Measurements from ENCODE around the gene SMIM41. TPM values are rescaled to one million over a fixed set of nuclear protein-coding genes. Genes with fewer than 3 reads are reported as not detected.

SMIM41 gene
- total and polyA plus RNA-seq, 9 donors: 0.12 to 0.72 (median 0.23) TPM; not detected in 2

GRCh38 chr12:52041035-52041434 is 38.5 kb upstream of the SMIM41 start:
- WGBS (ENCODE audit: insufficient coverage): no CpG with 5 or more reads among the region's 3 CpGs
- Histone ChIP-seq H3K36me3 (ENCODE audit: control insufficient read depth, insufficient read depth, low read length) (no peaks in the 10 kb centered on the region), H3K27ac (ENCODE audit: low read length) (no peak overlapping the region), H3K4me3 (ENCODE audit: low read length) (no peak overlapping the region), H3K4me1 (ENCODE audit: control insufficient read depth, insufficient read depth, low read length) (peaks cover 70% of the 10 kb centered on the region), H3K9me3 (replicated peaks; ENCODE audit: control insufficient read depth, low read depth, low read length) (no peaks in the 10 kb centered on the region), H3K27me3 (ENCODE audit: control insufficient read depth, insufficient read depth, low read length) (peaks cover 11% of the 10 kb centered on the region)
- no peak for DNase-seq

GRCh38 chr12:52041695-52042123 is 37.8 kb upstream of the SMIM41 start:
- no peaks in the 10 kb centered on the region for H3K36me3 ChIP-seq (ENCODE audit: control insufficient read depth, insufficient read depth, low read length)
- H3K27me3 ChIP-seq (ENCODE audit: control insufficient read depth, insufficient read depth, low read length): peaks cover 8% of the 10 kb centered on the region
- H3K4me1 ChIP-seq (ENCODE audit: control insufficient read depth, insufficient read depth, low read length): peaks cover 66% of the 10 kb centered on the region
- peak overlapping the region; percentile 42 for H3K27ac ChIP-seq (ENCODE audit: low read length)
- peak; percentile 63 for DNase-seq
- H3K9me3 ChIP-seq (replicated peaks; ENCODE audit: control insufficient read depth, low read depth, low read length): no peaks in the 10 kb centered on the region
- H3K4me3 ChIP-seq (ENCODE audit: low read length): no peak overlapping the region
- 68% methylated on average over 4 of the region's 6 CpGs for WGBS (ENCODE audit: insufficient coverage)

DNA sequence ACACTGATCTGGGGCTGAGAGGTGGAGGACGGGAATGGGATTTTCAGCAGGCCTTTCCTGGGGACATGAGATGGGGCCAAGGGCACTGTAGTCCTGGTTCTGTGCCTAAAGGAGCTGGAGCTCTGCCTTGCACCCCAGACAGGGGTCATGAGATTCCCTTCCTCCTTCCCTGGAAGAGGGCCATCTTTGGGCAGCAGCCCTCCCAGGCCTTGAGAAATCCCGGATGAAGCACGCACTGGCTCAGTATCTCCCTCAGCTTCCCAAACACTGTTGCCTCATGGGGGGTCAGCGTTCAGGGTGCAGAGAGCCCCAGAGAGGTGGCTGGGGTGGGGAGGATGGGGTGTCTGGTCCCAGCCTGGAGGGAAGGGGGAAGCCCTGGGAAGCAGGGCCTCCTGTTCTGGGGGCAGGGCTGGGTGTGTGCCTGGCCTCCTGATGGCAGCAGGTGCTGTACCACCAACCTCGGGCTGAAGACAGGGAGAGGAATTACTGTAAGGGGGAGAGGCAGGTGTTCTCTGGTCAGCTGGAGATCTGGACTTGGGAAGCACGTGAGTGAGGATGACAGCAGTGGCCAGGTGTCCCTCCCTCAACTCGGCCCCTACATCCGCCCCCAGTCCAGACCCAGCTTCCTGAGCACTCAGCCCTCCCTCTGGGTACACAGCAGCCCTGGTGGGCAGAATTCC is 36.7 kb upstream of the SMIM41 start:
- Histone ChIP-seq H3K27me3 (ENCODE audit: control insufficient read depth, insufficient read depth, low read length) (peaks cover 2% of the 10 kb centered on the region), H3K27ac (ENCODE audit: low read length) (peak overlapping the region; percentile 93), H3K36me3 (ENCODE audit: control insufficient read depth, insufficient read depth, low read length) (no peaks in the 10 kb centered on the region), H3K4me3 (ENCODE audit: low read length) (no peak overlapping the region), H3K9me3 (replicated peaks; ENCODE audit: control insufficient read depth, low read depth, low read length) (no peaks in the 10 kb centered on the region), H3K4me1 (ENCODE audit: control insufficient read depth, insufficient read depth, low read length) (peaks cover 58% of the 10 kb centered on the region)
- 76% methylated on average over 3 of the region's 8 CpGs for WGBS (ENCODE audit: insufficient coverage)
- peak; percentile 76 for DNase-seq

DNA sequence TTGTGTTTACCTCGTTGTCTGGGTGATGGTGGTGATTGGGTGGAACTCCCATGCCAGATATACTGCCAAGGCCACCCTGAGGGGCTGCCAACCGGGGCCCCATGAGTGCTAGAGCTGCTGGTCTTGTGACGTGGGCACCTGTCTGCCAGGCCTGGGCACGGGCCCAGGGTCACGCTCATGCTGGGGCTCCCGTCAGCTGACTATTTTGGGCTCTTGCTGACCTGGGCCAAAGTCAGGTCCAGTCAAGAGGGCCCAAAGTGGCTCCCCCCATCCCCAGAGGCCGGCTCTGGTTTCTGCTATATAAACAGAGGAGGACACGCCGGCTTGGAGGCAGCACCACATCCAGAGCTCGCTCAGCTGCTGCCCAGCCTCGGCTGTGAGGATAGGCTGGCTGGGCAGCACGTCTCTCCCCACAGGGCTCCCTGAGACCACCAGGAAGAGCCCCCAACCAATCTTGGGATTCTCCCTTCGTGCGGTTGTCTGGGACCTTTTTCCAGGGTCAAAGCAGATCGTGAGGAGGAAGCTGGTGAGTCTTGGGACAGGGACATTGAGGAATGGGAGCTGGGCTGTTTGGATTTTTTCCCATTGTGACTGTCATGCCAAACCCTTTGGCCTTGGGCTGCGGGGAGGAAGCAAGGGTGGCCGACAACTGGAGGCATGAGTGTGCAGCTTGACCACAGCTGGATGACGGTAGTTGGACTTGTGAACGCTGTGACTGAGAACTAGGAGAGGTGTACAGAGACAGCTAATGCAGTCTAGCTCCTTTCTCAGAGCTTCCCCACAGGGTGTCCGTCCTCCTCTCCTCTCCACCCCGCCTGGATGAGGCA is 35.9 kb upstream of the SMIM41 start:
- no peaks in the 10 kb centered on the region for H3K9me3 ChIP-seq (replicated peaks; ENCODE audit: control insufficient read depth, low read depth, low read length)
- 65% methylated on average over 11 of the region's 21 CpGs for WGBS (ENCODE audit: insufficient coverage)
- H3K27me3 ChIP-seq (ENCODE audit: control insufficient read depth, insufficient read depth, low read length): peaks cover 2% of the 10 kb centered on the region
- no peaks in the 10 kb centered on the region for H3K36me3 ChIP-seq (ENCODE audit: control insufficient read depth, insufficient read depth, low read length)
- peaks cover 54% of the 10 kb centered on the region for H3K4me1 ChIP-seq (ENCODE audit: control insufficient read depth, insufficient read depth, low read length)
- DNase-seq: peak; percentile 76
- peak overlapping the region; percentile 93 for H3K27ac ChIP-seq (ENCODE audit: low read length)
- peak overlapping the region; percentile 15 for H3K4me3 ChIP-seq (ENCODE audit: low read length)

- H3K27ac ChIP-seq (ENCODE audit: low read length): peak overlapping the region; percentile 93
- WGBS (ENCODE audit: insufficient coverage): 47% methylated on average over 14 of the region's 18 CpGs
- peak overlapping the region; percentile 15 for H3K4me3 ChIP-seq (ENCODE audit: low read length)
- H3K27me3 ChIP-seq (ENCODE audit: control insufficient read depth, insufficient read depth, low read length): peaks cover under 1% of the 10 kb centered on the region
- H3K4me1 ChIP-seq (ENCODE audit: control insufficient read depth, insufficient read depth, low read length): peaks cover 50% of the 10 kb centered on the region
- no peaks in the 10 kb centered on the region for H3K9me3 ChIP-seq (replicated peaks; ENCODE audit: control insufficient read depth, low read depth, low read length)
- no peaks in the 10 kb centered on the region for H3K36me3 ChIP-seq (ENCODE audit: control insufficient read depth, insufficient read depth, low read length)
- DNase-seq: peak; percentile 93
Observed at GRCh38 chr12:52044292-52044983, 35.1 kb upstream of the SMIM41 start.

- H3K27ac ChIP-seq (ENCODE audit: low read length): peak overlapping the region; percentile 93
- DNase-seq: peak; percentile 54
- 44% methylated on average over 1 of the region's 4 CpGs for WGBS (ENCODE audit: insufficient coverage)
- H3K9me3 ChIP-seq (replicated peaks; ENCODE audit: control insufficient read depth, low read depth, low read length): no peaks in the 10 kb centered on the region
- peaks cover 11% of the 10 kb centered on the region for H3K27me3 ChIP-seq (ENCODE audit: control insufficient read depth, insufficient read depth, low read length)
- no peaks in the 10 kb centered on the region for H3K36me3 ChIP-seq (ENCODE audit: control insufficient read depth, insufficient read depth, low read length)
- no peak overlapping the region for H3K4me3 ChIP-seq (ENCODE audit: low read length)
- H3K4me1 ChIP-seq (ENCODE audit: control insufficient read depth, insufficient read depth, low read length): peaks cover 59% of the 10 kb centered on the region
Observed at GRCh38 chr12:52045794-52046199, 33.7 kb upstream of the SMIM41 start.

- H3K4me3 ChIP-seq (ENCODE audit: low read length): no peak overlapping the region
- H3K27ac ChIP-seq (ENCODE audit: low read length): no peak overlapping the region
Observed at GRCh38 chr12:52046859-52047258, 32.6 kb upstream of the SMIM41 start.

GRCh38 chr12:52049286-52049685 is 30.2 kb upstream of the SMIM41 start:
- Histone ChIP-seq H3K4me1 (ENCODE audit: control insufficient read depth, insufficient read depth, low read length) (peaks cover 48% of the 10 kb centered on the region), H3K27me3 (ENCODE audit: control insufficient read depth, insufficient read depth, low read length) (peaks cover 11% of the 10 kb centered on the region), H3K9me3 (replicated peaks; ENCODE audit: control insufficient read depth, low read depth, low read length) (no peaks in the 10 kb centered on the region), H3K36me3 (ENCODE audit: control insufficient read depth, insufficient read depth, low read length) (peaks cover 1% of the 10 kb centered on the region), H3K27ac (ENCODE audit: low read length) (no peak overlapping the region), H3K4me3 (ENCODE audit: low read length) (no peak overlapping the region)
- WGBS (ENCODE audit: insufficient coverage): 82% methylated on average over 4 of the region's 4 CpGs
- DNase-seq: no peak

More at GRCh38 chr12:52046859-52047258, 32.6 kb upstream of the SMIM41 start:
- Histone ChIP-seq H3K4me1 (ENCODE audit: control insufficient read depth, insufficient read depth, low read length) (peaks cover 62% of the 10 kb centered on the region), H3K27me3 (ENCODE audit: control insufficient read depth, insufficient read depth, low read length) (peaks cover 11% of the 10 kb centered on the region), H3K9me3 (replicated peaks; ENCODE audit: control insufficient read depth, low read depth, low read length) (no peaks in the 10 kb centered on the region), H3K36me3 (ENCODE audit: control insufficient read depth, insufficient read depth, low read length) (no peaks in the 10 kb centered on the region)
- 92% methylated on average over 2 of the region's 7 CpGs for WGBS (ENCODE audit: insufficient coverage)
- DNase-seq: no peak

- WGBS (ENCODE audit: insufficient coverage): 80% methylated on average over 4 of the region's 5 CpGs
- no peak overlapping the region for H3K4me3 ChIP-seq (ENCODE audit: low read length)
- peak; percentile 15 for DNase-seq
Observed at GRCh38 chr12:52049688-52050087, 29.8 kb upstream of the SMIM41 start.

More at GRCh38 chr12:52049688-52050087, 29.8 kb upstream of the SMIM41 start:
- Histone ChIP-seq H3K36me3 (ENCODE audit: control insufficient read depth, insufficient read depth, low read length) (peaks cover 5% of the 10 kb centered on the region), H3K27ac (ENCODE audit: low read length) (no peak overlapping the region), H3K4me1 (ENCODE audit: control insufficient read depth, insufficient read depth, low read length) (peaks cover 44% of the 10 kb centered on the region), H3K27me3 (ENCODE audit: control insufficient read depth, insufficient read depth, low read length) (peaks cover 11% of the 10 kb centered on the region), H3K9me3 (replicated peaks; ENCODE audit: control insufficient read depth, low read depth, low read length) (no peaks in the 10 kb centered on the region)

All from muscle of leg (tissue), 11 donors.